Ectodermal cell (in vitro differentiated cells): ENCODE results near the gene FSTL5.

Experiments
- H3K27ac ChIP-seq: 2 replicates; pipeline ENCODE4 v1.7.0; 2013; ENCODE audit warnings: mild to moderate bottlenecking, low read depth, low read length; ENCODE audit not compliant: insufficient read depth, poor library complexity, severe bottlenecking
- H3K27me3 ChIP-seq: 2 replicates; pipeline ENCODE4 v1.7.0; 2013; ENCODE audit warnings: mild to moderate bottlenecking, low read length; ENCODE audit not compliant: insufficient read depth, control insufficient read depth, poor library complexity, severe bottlenecking
- H3K36me3 ChIP-seq: one replicate; pipeline ENCODE4 v1.7.0; 2013; ENCODE audit warnings: low read length; ENCODE audit not compliant: control insufficient read depth, insufficient read depth
- H3K4me1 ChIP-seq: one replicate; pipeline ENCODE4 v1.7.0; 2013; ENCODE audit warnings: low read length; ENCODE audit not compliant: control insufficient read depth, insufficient read depth
- H3K4me3 ChIP-seq: 2 replicates; pipeline ENCODE4 v1.7.0; 2013; ENCODE audit warnings: low read depth, low read length, control low read depth; ENCODE audit not compliant: insufficient read depth
- H3K9me3 ChIP-seq: 2 replicates; pipeline ENCODE4 v1.7.0; 2013; ENCODE audit warnings: mild to moderate bottlenecking, low read length, moderate library complexity; ENCODE audit not compliant: control insufficient read depth
- WGBS, 2 experiments: methylation state at CpG; one replicate each; pipeline ENCODE4 v1.1.7; 2013; ENCODE audit warnings: missing lambda C conversion rate in 2 of 2; 5-methylcytosine and 5-hydroxymethylcytosine counted together

FSTL5 gene

GRCh38 chr4:162151386-162151785 lies 12.4 kb downstream of the FSTL5 start:
- Histone ChIP-seq H3K27me3 (no peaks in the 10 kb centered on the region), H3K36me3 (no peaks in the 10 kb centered on the region), H3K4me1 (no peaks in the 10 kb centered on the region), H3K9me3 (no peaks in the 10 kb centered on the region), H3K27ac (no peak overlapping the region), H3K4me3 (no peak overlapping the region)

- no peaks in the 10 kb centered on the region for H3K36me3 ChIP-seq
- 100% methylated on average over 1 of the region's 2 CpGs; no CpG with 5 or more reads in 1 of the 2 experiments for WGBS, 2 experiments
- H3K27me3 ChIP-seq: no peaks in the 10 kb centered on the region
- no peak overlapping the region for H3K27ac ChIP-seq
- no peak overlapping the region for H3K4me3 ChIP-seq
- no peaks in the 10 kb centered on the region for H3K4me1 ChIP-seq
- H3K9me3 ChIP-seq: no peaks in the 10 kb centered on the region
These were observed 14.2 kb downstream of the FSTL5 start for GRCh38 chr4:162149644-162150043.

- Histone ChIP-seq H3K27me3 (no peaks in the 10 kb centered on the region), H3K4me3 (no peak overlapping the region), H3K9me3 (no peaks in the 10 kb centered on the region), H3K4me1 (no peaks in the 10 kb centered on the region), H3K27ac (no peak overlapping the region), H3K36me3 (no peaks in the 10 kb centered on the region)
These were observed 23.6 kb downstream of the FSTL5 start for GRCh38 chr4:162140051-162140683.

- H3K9me3 ChIP-seq: no peaks in the 10 kb centered on the region
- H3K4me3 ChIP-seq: no peak overlapping the region
- H3K27me3 ChIP-seq: no peaks in the 10 kb centered on the region
- H3K27ac ChIP-seq: no peak overlapping the region
- WGBS, 2 experiments: 95 to 96% methylated on average over 2 of the region's 2 CpGs
- H3K36me3 ChIP-seq: no peaks in the 10 kb centered on the region
- H3K4me1 ChIP-seq: no peaks in the 10 kb centered on the region
These were observed 24.4 kb downstream of the FSTL5 start for GRCh38 chr4:162139412-162139811.

- no peaks in the 10 kb centered on the region for H3K4me1 ChIP-seq
- no peaks in the 10 kb centered on the region for H3K9me3 ChIP-seq
- no peak overlapping the region for H3K27ac ChIP-seq
- H3K36me3 ChIP-seq: no peaks in the 10 kb centered on the region
- no peak overlapping the region for H3K4me3 ChIP-seq
- H3K27me3 ChIP-seq: no peaks in the 10 kb centered on the region
- WGBS, 2 experiments: 86 to 100% methylated on average over 1 of the region's 2 CpGs
These were observed 32.5 kb downstream of the FSTL5 start for GRCh38 chr4:162131256-162131655.

- H3K27ac ChIP-seq: no peak overlapping the region
- H3K36me3 ChIP-seq: no peaks in the 10 kb centered on the region
- H3K9me3 ChIP-seq: no peaks in the 10 kb centered on the region
- WGBS, 2 experiments: 74% methylated on average over 3 of the region's 3 CpGs
- no peak overlapping the region for H3K4me3 ChIP-seq
- H3K27me3 ChIP-seq: no peaks in the 10 kb centered on the region
- H3K4me1 ChIP-seq: no peaks in the 10 kb centered on the region
These were observed 37.1 kb downstream of the FSTL5 start for GRCh38 chr4:162126729-162127128.

GRCh38 chr4:162117051-162117450 lies 46.7 kb downstream of the FSTL5 start:
- 98% methylated on average over 2 of the region's 2 CpGs for WGBS, 2 experiments

GRCh38 chr4:162116095-162116779 lies 47.6 kb downstream of the FSTL5 start:
- 72 to 76% methylated on average over 12 to 13 of the region's 13 CpGs for WGBS, 2 experiments
- no peaks in the 10 kb centered on the region for H3K36me3 ChIP-seq

More at GRCh38 chr4:162117051-162117450, 46.7 kb downstream of the FSTL5 start:
- no peak overlapping the region for H3K27ac ChIP-seq
- peaks cover 8% of the 10 kb centered on the region for H3K4me1 ChIP-seq
- no peaks in the 10 kb centered on the region for H3K9me3 ChIP-seq
- H3K4me3 ChIP-seq: no peak overlapping the region
- no peaks in the 10 kb centered on the region for H3K27me3 ChIP-seq
- no peaks in the 10 kb centered on the region for H3K36me3 ChIP-seq

GRCh38 chr4:162115333-162115732 lies 48.5 kb downstream of the FSTL5 start:
- WGBS, 2 experiments: 75 to 83% methylated on average over 3 of the region's 3 CpGs
- H3K27me3 ChIP-seq: no peaks in the 10 kb centered on the region
- H3K9me3 ChIP-seq: no peaks in the 10 kb centered on the region
- H3K4me3 ChIP-seq: no peak overlapping the region
- H3K27ac ChIP-seq: no peak overlapping the region
- H3K36me3 ChIP-seq: no peaks in the 10 kb centered on the region
- peaks cover 8% of the 10 kb centered on the region for H3K4me1 ChIP-seq

More at GRCh38 chr4:162116095-162116779, 47.6 kb downstream of the FSTL5 start:
- Histone ChIP-seq H3K9me3 (no peaks in the 10 kb centered on the region), H3K27me3 (no peaks in the 10 kb centered on the region), H3K4me1 (peaks cover 8% of the 10 kb centered on the region), H3K4me3 (no peak overlapping the region), H3K27ac (no peak overlapping the region)

- H3K36me3 ChIP-seq: no peaks in the 10 kb centered on the region
- WGBS, 2 experiments: 95 to 99% methylated on average over 3 of the region's 4 CpGs
- no peaks in the 10 kb centered on the region for H3K27me3 ChIP-seq
- no peaks in the 10 kb centered on the region for H3K9me3 ChIP-seq
- H3K4me1 ChIP-seq: peaks cover 3% of the 10 kb centered on the region
- no peak overlapping the region for H3K4me3 ChIP-seq
- H3K27ac ChIP-seq: no peak overlapping the region
These were observed 52.7 kb downstream of the FSTL5 start for GRCh38 chr4:162111078-162111477.
